Upper lobe of right lung (tissue), 1 donor: ENCODE data around the gene C16orf95. TPM values are rescaled to one million over a fixed set of nuclear protein-coding genes. Genes with fewer than 3 reads are reported as not detected.
A peak's percentile ranks its signal among the peaks of the same experiment; 100 is the strongest.

Experiments used
- ATAC-seq: fragments of 200-7000 bp; cut with Tn5 transposase; one replicate; pipeline ENCODE4 v1.9.1; 2020; ENCODE audit warnings: mild to moderate bottlenecking, moderate library complexity
- DNase-seq: peaks from one replicate; pipeline ENCODE4 v3.0.0-alpha.2; 2020
- H3K27ac ChIP-seq: fragments of 200-600 bp; one replicate; pipeline ENCODE4 v1.8.0; 2022
- H3K27me3 ChIP-seq: fragments of 200-600 bp; one replicate; pipeline ENCODE4 v1.8.0; 2022; ENCODE audit warnings: mild to moderate bottlenecking
- H3K36me3 ChIP-seq: fragments of 200-600 bp; one replicate; pipeline ENCODE4 v1.8.0; 2022
- H3K4me1 ChIP-seq: fragments of 200-600 bp; one replicate; pipeline ENCODE4 v1.8.0; 2022
- H3K4me3 ChIP-seq: fragments of 200-600 bp; one replicate; pipeline ENCODE4 v1.8.0; 2022; ENCODE audit warnings: mild to moderate bottlenecking
- H3K9me3 ChIP-seq: fragments of 200-600 bp; one replicate; pipeline ENCODE4 v1.8.0; 2022
- intact Hi-C: fragments of 100-400 bp; cut with DNase I; formaldehyde crosslinking; loops from one replicate; pipeline ENCODE4 v1.11.0; 2022
- total RNA-seq: library from RNA; stranded (reverse); fragmentation: NEBNext Ultra II Directional; extraction: Animal tissue kit (Norgen Biotek cat#: 25700); gene quantifications from one replicate; pipeline ENCODE4 v1.2.1, GENCODE V29; 2021
- TF ChIP-seq, protein P1 (sequence below): fragments of 200-600 bp; IDR thresholded peaks from one replicate; pipeline ENCODE4 v1.8.0; 2022; ENCODE audit warnings: antibody characterized with exemption
- donor health status: DM: no; HTN: yes; CAD: no; lungs with severe emphysema.

C16orf95 gene
- total RNA-seq, 1 donor from 2014 or later, result 3.0 TPM

DNA sequence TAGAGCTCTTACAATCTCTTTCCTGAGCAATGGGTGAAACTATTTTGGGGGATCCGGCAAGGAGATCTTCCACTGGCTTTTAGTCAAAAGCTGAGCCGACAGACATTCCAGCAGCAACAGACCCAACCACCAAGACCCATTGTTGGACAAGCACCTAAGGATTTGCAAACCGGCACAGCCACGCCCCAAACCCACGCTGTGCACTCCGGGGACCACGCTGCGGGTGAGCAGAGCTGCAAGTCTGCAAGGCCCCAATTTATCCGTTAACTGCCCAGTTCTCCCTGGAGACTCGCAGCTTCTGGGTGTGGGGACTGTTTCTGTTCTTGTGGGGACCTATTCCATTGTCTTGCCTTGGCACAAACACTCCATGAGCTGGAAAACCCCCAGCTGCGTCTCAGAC, 45.9 kb downstream of the C16orf95 start:
- no peaks in the 10 kb centered on the region for H3K4me1 ChIP-seq
- DNase-seq (peak; percentile 22), ATAC-seq (no peak)
- TF ChIP-seq, protein P1, sequence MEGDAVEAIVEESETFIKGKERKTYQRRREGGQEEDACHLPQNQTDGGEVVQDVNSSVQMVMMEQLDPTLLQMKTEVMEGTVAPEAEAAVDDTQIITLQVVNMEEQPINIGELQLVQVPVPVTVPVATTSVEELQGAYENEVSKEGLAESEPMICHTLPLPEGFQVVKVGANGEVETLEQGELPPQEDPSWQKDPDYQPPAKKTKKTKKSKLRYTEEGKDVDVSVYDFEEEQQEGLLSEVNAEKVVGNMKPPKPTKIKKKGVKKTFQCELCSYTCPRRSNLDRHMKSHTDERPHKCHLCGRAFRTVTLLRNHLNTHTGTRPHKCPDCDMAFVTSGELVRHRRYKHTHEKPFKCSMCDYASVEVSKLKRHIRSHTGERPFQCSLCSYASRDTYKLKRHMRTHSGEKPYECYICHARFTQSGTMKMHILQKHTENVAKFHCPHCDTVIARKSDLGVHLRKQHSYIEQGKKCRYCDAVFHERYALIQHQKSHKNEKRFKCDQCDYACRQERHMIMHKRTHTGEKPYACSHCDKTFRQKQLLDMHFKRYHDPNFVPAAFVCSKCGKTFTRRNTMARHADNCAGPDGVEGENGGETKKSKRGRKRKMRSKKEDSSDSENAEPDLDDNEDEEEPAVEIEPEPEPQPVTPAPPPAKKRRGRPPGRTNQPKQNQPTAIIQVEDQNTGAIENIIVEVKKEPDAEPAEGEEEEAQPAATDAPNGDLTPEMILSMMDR, result no peak
- H3K4me3 ChIP-seq, result no peak overlapping the region
- no peak overlapping the region for H3K27ac ChIP-seq
- no peaks in the 10 kb centered on the region for H3K9me3 ChIP-seq
- intact Hi-C loops, result no loop called here
- no peaks in the 10 kb centered on the region for H3K27me3 ChIP-seq
- no peaks in the 10 kb centered on the region for H3K36me3 ChIP-seq

DNA sequence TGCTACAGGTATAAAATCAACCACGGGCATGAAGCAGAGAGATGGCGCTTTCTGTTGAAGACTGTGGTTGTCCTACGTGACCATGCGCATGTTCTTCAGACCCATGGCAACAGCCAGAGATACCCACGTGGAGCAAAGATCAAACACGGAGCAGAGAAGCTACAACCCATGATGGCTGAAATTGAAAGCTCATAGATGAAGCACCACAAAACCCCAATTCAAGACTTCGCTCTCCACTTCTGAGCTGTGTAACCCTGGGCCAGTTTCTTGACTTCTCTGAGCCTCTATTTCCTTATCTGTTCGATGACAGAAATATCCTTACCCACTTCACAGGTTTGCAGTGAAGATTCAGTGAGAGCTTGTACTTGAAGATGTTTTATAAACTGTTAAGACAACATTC, 49.6 kb downstream of the C16orf95 start:
- Histone ChIP-seq H3K27me3 (no peaks in the 10 kb centered on the region), H3K9me3 (no peaks in the 10 kb centered on the region), H3K4me1 (no peaks in the 10 kb centered on the region), H3K36me3 (no peaks in the 10 kb centered on the region), H3K27ac (no peak overlapping the region), H3K4me3 (no peak overlapping the region)
- TF ChIP-seq, protein P1, result no peak
- DNase-seq (no peak), ATAC-seq (no peak)
- intact Hi-C loops, result no loop called here

DNA sequence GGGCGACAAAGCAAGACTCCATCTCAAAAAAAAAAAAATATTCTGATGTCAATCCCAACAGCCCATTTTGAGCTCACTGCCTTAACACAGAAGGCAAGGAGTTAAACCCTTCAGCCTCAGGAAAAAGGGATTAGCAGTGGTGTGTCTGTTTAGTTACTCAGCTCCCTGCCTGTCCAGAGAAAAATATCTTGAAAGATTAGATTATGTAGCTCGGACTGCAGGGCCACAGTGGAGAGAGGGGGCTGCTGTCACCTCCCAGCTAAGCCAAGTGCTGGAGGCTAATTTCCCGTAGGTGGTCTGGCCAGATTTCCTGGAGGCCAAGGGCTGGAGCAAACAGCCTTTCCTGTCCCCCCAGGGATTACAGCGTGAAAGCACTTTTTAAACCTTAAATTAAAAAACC, 50.3 kb downstream of the C16orf95 start:
- no peaks in the 10 kb centered on the region for H3K27me3 ChIP-seq
- no peak overlapping the region for H3K27ac ChIP-seq
- ATAC-seq (no peak), DNase-seq (no peak)
- no peaks in the 10 kb centered on the region for H3K4me1 ChIP-seq
- H3K9me3 ChIP-seq, result no peaks in the 10 kb centered on the region
- H3K36me3 ChIP-seq, result no peaks in the 10 kb centered on the region
- no peak overlapping the region for H3K4me3 ChIP-seq
- TF ChIP-seq, protein P1, result no peak
- intact Hi-C loops, result no loop called here

DNA sequence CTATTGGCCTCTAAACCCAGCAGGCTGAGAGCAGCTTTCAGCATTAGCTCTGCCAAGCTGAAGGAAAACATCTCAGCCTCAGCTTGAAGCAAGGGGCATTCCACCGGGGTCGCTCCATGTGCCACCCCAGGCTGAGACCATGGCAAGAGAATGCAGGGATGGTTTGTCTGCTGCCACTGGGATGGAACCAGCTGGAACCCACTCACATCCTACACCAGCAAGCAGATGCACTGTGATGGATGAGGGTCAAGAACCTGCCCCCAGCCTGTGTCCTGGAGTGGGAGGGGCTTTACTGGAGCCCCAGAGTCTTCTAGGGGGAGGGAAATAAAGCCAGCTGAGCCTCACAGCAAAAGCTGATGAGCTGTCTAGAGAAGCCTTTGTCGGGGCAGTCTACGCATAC, 51.9 kb downstream of the C16orf95 start:
- Histone ChIP-seq H3K9me3 (no peaks in the 10 kb centered on the region), H3K27me3 (no peaks in the 10 kb centered on the region), H3K27ac (no peak overlapping the region), H3K36me3 (no peaks in the 10 kb centered on the region), H3K4me1 (no peaks in the 10 kb centered on the region), H3K4me3 (no peak overlapping the region)
- intact Hi-C loops, result no loop called here
- TF ChIP-seq, protein P1, result no peak
- ATAC-seq (no peak), DNase-seq (peak; percentile 22)

DNA sequence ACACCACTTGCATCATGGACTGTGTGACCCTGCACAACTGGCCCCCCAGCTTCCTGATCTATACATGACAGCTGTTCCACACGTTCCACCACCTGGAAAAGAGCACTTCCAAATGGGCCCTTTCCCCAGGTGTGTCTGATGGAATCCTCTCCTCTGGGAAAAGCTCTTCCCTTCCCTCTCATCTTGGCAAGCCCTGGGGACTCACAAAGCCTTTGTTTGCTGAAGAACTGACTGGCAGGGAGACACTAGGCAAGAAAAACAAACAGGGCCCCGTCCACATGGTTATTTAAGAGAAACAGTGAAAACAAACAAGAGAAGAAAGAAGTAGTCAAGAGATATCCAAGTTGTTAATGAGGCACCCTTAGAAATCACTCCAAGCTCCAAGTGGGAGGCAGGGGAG, 52.6 kb downstream of the C16orf95 start:
- intact Hi-C loops, result no loop called here
- Histone ChIP-seq H3K27ac (no peak overlapping the region), H3K4me3 (no peak overlapping the region), H3K36me3 (no peaks in the 10 kb centered on the region), H3K27me3 (no peaks in the 10 kb centered on the region), H3K4me1 (no peaks in the 10 kb centered on the region), H3K9me3 (no peaks in the 10 kb centered on the region)
- TF ChIP-seq, protein P1, result no peak
- DNase-seq (no peak), ATAC-seq (no peak)

DNA sequence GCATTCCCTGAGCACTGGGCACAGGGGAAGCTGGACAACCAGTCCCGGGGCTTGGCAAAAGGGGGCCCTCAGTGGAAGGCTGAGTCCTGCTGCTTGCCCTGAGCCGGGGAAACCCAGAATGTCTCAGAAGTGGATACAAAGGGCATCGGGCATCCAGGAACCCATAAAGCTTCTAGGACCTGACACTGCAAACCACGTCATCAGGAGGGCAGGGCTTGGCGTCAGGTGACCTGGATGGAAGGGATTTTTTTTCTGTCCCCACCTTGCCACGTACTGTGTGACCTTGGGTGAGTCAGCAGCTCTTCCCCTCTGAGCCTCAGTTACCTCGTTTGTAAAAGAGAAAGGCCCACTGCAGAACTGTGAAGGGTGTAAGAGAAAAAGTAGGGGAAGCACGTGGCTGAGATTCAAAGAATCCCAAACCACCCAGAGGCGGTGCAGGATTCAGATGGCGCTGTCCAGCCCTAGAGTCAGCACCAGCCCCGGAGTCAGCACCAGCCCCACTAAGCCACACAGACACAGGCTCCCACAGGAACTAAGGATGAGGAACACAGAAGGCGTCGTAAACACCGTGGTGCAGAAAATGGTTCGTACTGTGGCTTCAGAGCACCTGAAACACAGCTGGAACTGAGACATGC, 53.7 kb downstream of the C16orf95 start:
- no peaks in the 10 kb centered on the region for H3K36me3 ChIP-seq
- TF ChIP-seq, protein P1, result no peak
- ATAC-seq (no peak), DNase-seq (peak; percentile 19)
- no peak overlapping the region for H3K4me3 ChIP-seq
- no peak overlapping the region for H3K27ac ChIP-seq
- intact Hi-C loops, result no loop called here
- no peaks in the 10 kb centered on the region for H3K4me1 ChIP-seq
- H3K9me3 ChIP-seq, result no peaks in the 10 kb centered on the region
- no peaks in the 10 kb centered on the region for H3K27me3 ChIP-seq
